ENCODE data around the gene SHC1.

The SHC1 gene

DNA sequence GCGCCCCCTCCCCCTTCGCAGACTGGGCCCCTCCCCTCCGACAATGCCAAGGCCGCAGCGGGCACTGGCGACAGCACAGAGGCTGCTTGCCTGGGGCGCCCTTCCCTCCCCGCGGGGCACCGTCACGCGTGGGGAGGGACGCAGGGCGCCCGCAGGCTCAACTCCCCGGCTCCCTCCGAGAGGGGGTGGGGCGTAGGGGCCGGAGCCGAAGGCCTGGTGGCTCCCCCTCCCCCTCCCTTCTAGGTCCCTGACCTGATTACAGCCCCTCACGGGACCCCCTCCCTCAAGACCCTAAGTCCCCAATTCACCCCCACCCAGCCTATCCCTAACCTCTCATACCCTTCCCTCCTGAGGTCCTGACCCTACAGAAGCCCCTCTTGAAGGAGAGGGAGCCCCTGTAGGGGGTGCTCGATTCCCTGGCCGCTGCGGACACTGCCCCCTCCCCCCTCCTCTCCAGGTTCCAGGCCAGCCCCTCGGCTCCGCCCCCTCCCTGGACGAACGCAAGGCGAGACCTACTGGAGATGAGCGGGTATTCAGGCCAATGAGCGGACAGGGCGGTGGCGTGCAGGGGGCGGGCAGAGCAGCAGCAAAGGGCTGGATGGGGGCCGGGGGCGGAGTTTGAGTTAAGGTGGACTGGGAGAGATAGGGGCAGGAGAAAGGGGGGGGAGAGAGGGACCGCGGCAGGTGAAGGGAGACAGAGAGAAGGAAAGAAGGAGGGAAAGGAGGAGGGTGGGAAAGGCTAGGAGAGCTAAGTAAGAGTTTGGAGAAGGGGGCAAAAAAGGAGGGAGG, 31.3 kb upstream of the SHC1 start:
- Histone ChIP-seq H3K9me2 (replicated peaks; ENCODE audit: control insufficient read depth, low read length) (no peaks in the 10 kb centered on the region), H3K79me2 (ENCODE audit: control insufficient read depth, low read length) (peaks cover 26% of the 10 kb centered on the region), H3K4me2 (ENCODE audit: low read length) (peak overlapping the region; percentile 81), H3F3A (ENCODE audit: control insufficient read depth, insufficient read depth) (peaks cover 36% of the 10 kb centered on the region), H4K20me1 (ENCODE audit: control insufficient read depth, insufficient read depth, low read depth, low read length) (no peaks in the 10 kb centered on the region), H3K4me1 (ENCODE audit: control insufficient read depth, low read length) (peaks cover 62% of the 10 kb centered on the region), H3K27ac (ENCODE audit: low read depth, low read length) (peak overlapping the region; percentile 80), H3K9me3 (ENCODE audit: control insufficient read depth, insufficient read depth, low read length) (no peaks in the 10 kb centered on the region), H3K36me3 (ENCODE audit: control insufficient read depth, low read length) (no peaks in the 10 kb centered on the region), H3K4me3 (ENCODE audit: low read length) (peak overlapping the region; percentile 92), H3K27me3 (ENCODE audit: control insufficient read depth, low read length) (no peaks in the 10 kb centered on the region)
- TF ChIP-seq EZH2phosphoT487 (IDR thresholded peaks at IDR 0.05; ENCODE audit: borderline replicate concordance, low read length): no peak
- TF ChIP-seq, protein P1, sequence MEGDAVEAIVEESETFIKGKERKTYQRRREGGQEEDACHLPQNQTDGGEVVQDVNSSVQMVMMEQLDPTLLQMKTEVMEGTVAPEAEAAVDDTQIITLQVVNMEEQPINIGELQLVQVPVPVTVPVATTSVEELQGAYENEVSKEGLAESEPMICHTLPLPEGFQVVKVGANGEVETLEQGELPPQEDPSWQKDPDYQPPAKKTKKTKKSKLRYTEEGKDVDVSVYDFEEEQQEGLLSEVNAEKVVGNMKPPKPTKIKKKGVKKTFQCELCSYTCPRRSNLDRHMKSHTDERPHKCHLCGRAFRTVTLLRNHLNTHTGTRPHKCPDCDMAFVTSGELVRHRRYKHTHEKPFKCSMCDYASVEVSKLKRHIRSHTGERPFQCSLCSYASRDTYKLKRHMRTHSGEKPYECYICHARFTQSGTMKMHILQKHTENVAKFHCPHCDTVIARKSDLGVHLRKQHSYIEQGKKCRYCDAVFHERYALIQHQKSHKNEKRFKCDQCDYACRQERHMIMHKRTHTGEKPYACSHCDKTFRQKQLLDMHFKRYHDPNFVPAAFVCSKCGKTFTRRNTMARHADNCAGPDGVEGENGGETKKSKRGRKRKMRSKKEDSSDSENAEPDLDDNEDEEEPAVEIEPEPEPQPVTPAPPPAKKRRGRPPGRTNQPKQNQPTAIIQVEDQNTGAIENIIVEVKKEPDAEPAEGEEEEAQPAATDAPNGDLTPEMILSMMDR (IDR thresholded peaks at IDR 0.05; ENCODE audit: low read depth, low read length, poor library complexity, severe bottlenecking): peak; percentile 57

DNA sequence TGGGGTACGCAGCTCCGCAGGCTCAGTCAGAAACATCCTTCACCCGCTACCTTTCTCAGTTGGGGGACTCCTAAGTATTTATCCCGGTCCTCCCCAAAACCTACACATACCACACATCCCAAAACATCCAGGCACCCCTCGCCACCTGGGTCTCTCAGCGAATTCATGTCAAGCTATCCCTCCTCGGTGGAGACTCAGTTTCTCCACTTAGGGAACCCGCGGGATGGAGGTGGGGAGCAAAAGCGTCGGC, 30.8 kb upstream of the SHC1 start:
- H3K36me3 ChIP-seq (ENCODE audit: control insufficient read depth, low read length): no peaks in the 10 kb centered on the region
- peaks cover 32% of the 10 kb centered on the region for H3F3A ChIP-seq (ENCODE audit: control insufficient read depth, insufficient read depth)
- H3K79me2 ChIP-seq (ENCODE audit: control insufficient read depth, low read length): peaks cover 26% of the 10 kb centered on the region
- H3K27ac ChIP-seq (ENCODE audit: low read depth, low read length): peak overlapping the region; percentile 80
- H3K4me2 ChIP-seq (ENCODE audit: low read length): peak overlapping the region; percentile 81
- no peaks in the 10 kb centered on the region for H3K9me3 ChIP-seq (ENCODE audit: control insufficient read depth, insufficient read depth, low read length)
- peaks cover 56% of the 10 kb centered on the region for H3K4me1 ChIP-seq (ENCODE audit: control insufficient read depth, low read length)
- TF ChIP-seq EZH2phosphoT487 (IDR thresholded peaks at IDR 0.05; ENCODE audit: borderline replicate concordance, low read length): no peak
- TF ChIP-seq, protein P1 (IDR thresholded peaks at IDR 0.05; ENCODE audit: low read depth, low read length, poor library complexity, severe bottlenecking): no peak
- no peaks in the 10 kb centered on the region for H4K20me1 ChIP-seq (ENCODE audit: control insufficient read depth, insufficient read depth, low read depth, low read length)
- no peaks in the 10 kb centered on the region for H3K27me3 ChIP-seq (ENCODE audit: control insufficient read depth, low read length)
- H3K4me3 ChIP-seq (ENCODE audit: low read length): peak overlapping the region; percentile 92
- H3K9me2 ChIP-seq (replicated peaks; ENCODE audit: control insufficient read depth, low read length): no peaks in the 10 kb centered on the region

DNA sequence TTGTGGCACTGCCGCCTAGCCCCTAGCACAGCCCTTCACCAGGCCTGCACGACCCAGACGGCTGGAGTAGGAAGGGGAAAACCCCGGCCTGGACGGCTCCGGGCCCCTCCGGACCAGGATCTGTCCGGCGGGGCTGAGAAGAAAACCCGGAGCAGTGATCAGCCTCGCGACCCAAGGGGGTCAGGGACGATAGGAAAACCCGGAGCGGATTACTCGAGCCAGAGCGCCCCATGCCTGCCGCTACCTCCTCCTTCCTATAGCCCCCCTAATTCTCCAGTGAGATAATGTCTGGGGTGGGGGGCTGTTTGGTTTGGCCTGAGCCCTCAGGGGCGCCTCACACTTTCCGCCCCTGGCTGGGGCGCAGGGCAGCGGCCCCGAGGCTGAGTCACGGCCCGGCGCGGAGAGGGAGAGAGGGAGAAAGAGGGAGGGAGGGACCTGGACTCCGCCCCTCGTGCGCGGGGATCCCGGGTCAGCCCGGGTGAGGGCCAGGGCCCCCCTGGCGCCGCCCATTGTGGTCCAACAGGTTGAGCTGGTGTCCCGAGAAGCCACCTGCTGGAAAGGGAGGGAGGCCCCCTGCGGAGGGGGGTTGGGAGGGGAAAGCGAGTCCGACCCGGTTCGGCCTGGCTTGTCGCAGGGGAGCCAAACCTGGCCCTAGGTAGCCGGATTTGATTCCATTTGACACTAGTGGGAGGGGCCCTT, 30.3 kb upstream of the SHC1 start:
- H3K4me2 ChIP-seq (ENCODE audit: low read length): peak overlapping the region; percentile 81
- no peaks in the 10 kb centered on the region for H4K20me1 ChIP-seq (ENCODE audit: control insufficient read depth, insufficient read depth, low read depth, low read length)
- peaks cover 52% of the 10 kb centered on the region for H3K4me1 ChIP-seq (ENCODE audit: control insufficient read depth, low read length)
- H3F3A ChIP-seq (ENCODE audit: control insufficient read depth, insufficient read depth): peaks cover 33% of the 10 kb centered on the region
- peak overlapping the region; percentile 92 for H3K4me3 ChIP-seq (ENCODE audit: low read length)
- peaks cover 26% of the 10 kb centered on the region for H3K79me2 ChIP-seq (ENCODE audit: control insufficient read depth, low read length)
- no peaks in the 10 kb centered on the region for H3K36me3 ChIP-seq (ENCODE audit: control insufficient read depth, low read length)
- H3K9me3 ChIP-seq (ENCODE audit: control insufficient read depth, insufficient read depth, low read length): no peaks in the 10 kb centered on the region
- peak overlapping the region; percentile 80 for H3K27ac ChIP-seq (ENCODE audit: low read depth, low read length)
- no peaks in the 10 kb centered on the region for H3K27me3 ChIP-seq (ENCODE audit: control insufficient read depth, low read length)
- no peaks in the 10 kb centered on the region for H3K9me2 ChIP-seq (replicated peaks; ENCODE audit: control insufficient read depth, low read length)
- TF ChIP-seq, protein P1 (IDR thresholded peaks at IDR 0.05; ENCODE audit: low read depth, low read length, poor library complexity, severe bottlenecking): no peak
- TF ChIP-seq EZH2phosphoT487 (IDR thresholded peaks at IDR 0.05; ENCODE audit: borderline replicate concordance, low read length): no peak

All from DOHH2 (cell line).